Measurements from ENCODE around the gene WWOX.

GRCh38 chr16:78760611-78761010 is 661.2 kb downstream of the WWOX start:
- no peak for TF ChIP-seq CTCF (conservative IDR thresholded peaks at IDR 0.05 in 1 of 2, IDR thresholded peaks at IDR 0.05 in 1 of 2; ENCODE audit: extremely low read depth in 1 of 2, insufficient read depth in 1 of 2, low read depth in 1 of 2, low read length in 2 of 2)
- TF ChIP-seq EZH2 (IDR thresholded peaks at IDR 0.05; ENCODE audit: borderline replicate concordance, low read length), result no peak

All from mammary epithelial cell (primary cell).